Naive B cell (primary cell): ENCODE results near the gene OAS2. TPM values are rescaled to one million over a fixed set of nuclear protein-coding genes. Genes with fewer than 3 reads are reported as not detected.
A peak's percentile ranks its signal among the peaks of the same experiment; 100 is the strongest.
"Not testable (repeated sequence)": the region's sequence is repeated elsewhere in the genome, so short reads cannot be mapped to it uniquely, and the experiment has no call there.

ENCODE experiments used
- ATAC-seq, 2 donors: fragments of 150-1000 bp; cut with Tn5 transposase; 2 replicates each; pipeline ENCODE4 v1.10.0; 2021; ENCODE audit warnings: low read depth in 2 of 2, mild to moderate bottlenecking in 2 of 2, moderate library complexity in 2 of 2
- DNase-seq: peaks from one replicate; pipeline ENCODE4 v3.0.0; 2022
- H3K27ac Mint-ChIP-seq, 6 donors: one replicate each; pipeline ENCODE4 v1.8.0; 2020 to 2022; ENCODE audit warnings: mild to moderate bottlenecking in 6 of 6, mixed read lengths in 6 of 6, moderate library complexity in 5 of 6, inconsistent platforms in 2 of 6
- H3K27me3 Mint-ChIP-seq, 3 donors: one replicate each; pipeline ENCODE4 v1.8.0; 2021 to 2022; ENCODE audit warnings: mixed read lengths in 3 of 3, mild to moderate bottlenecking in 1 of 3
- H3K36me3 Mint-ChIP-seq, 2 donors: one replicate each; pipeline ENCODE4 v1.8.0; 2020 to 2022; ENCODE audit warnings: mixed read lengths in 2 of 2, inconsistent platforms in 1 of 2, mild to moderate bottlenecking in 1 of 2
- H3K4me1 Mint-ChIP-seq, 3 donors: one replicate each; pipeline ENCODE4 v1.8.0; 2020 to 2022; ENCODE audit warnings: mixed read lengths in 3 of 3, inconsistent platforms in 1 of 3, mild to moderate bottlenecking in 1 of 3, moderate library complexity in 1 of 3
- H3K4me3 Mint-ChIP-seq, 8 donors: one replicate each; pipeline ENCODE4 v1.8.0; 2020 to 2022; ENCODE audit warnings: mild to moderate bottlenecking in 8 of 8, mixed read lengths in 8 of 8, moderate library complexity in 8 of 8, inconsistent platforms in 2 of 8
- H3K9me3 Mint-ChIP-seq, 7 donors: one replicate each; pipeline ENCODE4 v1.8.0; 2020 to 2022; ENCODE audit warnings: mixed read lengths in 7 of 7, mild to moderate bottlenecking in 5 of 7, inconsistent platforms in 2 of 7, moderate library complexity in 1 of 7
- polyA plus RNA-seq, 6 donors: library from polyadenylated mRNA; unstranded; fragments of 300-500 nt; fragmentation: Illumina TruSeq; gene quantifications; one replicate each; pipeline ENCODE4 v1.2.3, GENCODE V29; 2021; ENCODE audit warnings: low read depth in 6 of 6

The OAS2 gene
- polyA plus RNA-seq, 6 donors from 2014 or later: 15.4 to 56.4 (median 37.2) TPM

- H3K4me3 Mint-ChIP-seq: peak overlapping the region; percentile 99 to 100 (median 100)
- H3K36me3 Mint-ChIP-seq: peaks cover 10% of the 10 kb centered on the region in 2 donors
- H3K27me3 Mint-ChIP-seq: no peaks in the 10 kb centered on the region
- peaks cover 51 to 60% (median 55%) of the 10 kb centered on the region in 3 donors for H3K4me1 Mint-ChIP-seq
- no peak for ATAC-seq
- no peak for DNase-seq
- peaks cover 0 to 12% (median 8%) of the 10 kb centered on the region in 7 donors for H3K9me3 Mint-ChIP-seq
- peak overlapping the region; percentile 97 to 99 (median 98) for H3K27ac Mint-ChIP-seq
Measured at GRCh38 chr12:112977641-112978040, 678 bp upstream of the OAS2 start.

GRCh38 chr12:112979041-112979680 lies 842 bp downstream of the OAS2 start:
- Mint-ChIP-seq H3K4me1 (peaks cover 52 to 61% (median 55%) of the 10 kb centered on the region in 3 donors), H3K36me3 (peaks cover 19 to 24% of the 10 kb centered on the region in 2 donors), H3K4me3 (peak overlapping the region; percentile 99 to 100 (median 100)), H3K27ac (peak overlapping the region; percentile 97 to 99 (median 98)), H3K27me3 (no peaks in the 10 kb centered on the region), H3K9me3 (peaks cover under 1 to 14% (median 8%) of the 10 kb centered on the region in 7 donors)
- DNase-seq: no peak
- peak in 1 of 2 donors; percentile 16 for ATAC-seq

DNA sequence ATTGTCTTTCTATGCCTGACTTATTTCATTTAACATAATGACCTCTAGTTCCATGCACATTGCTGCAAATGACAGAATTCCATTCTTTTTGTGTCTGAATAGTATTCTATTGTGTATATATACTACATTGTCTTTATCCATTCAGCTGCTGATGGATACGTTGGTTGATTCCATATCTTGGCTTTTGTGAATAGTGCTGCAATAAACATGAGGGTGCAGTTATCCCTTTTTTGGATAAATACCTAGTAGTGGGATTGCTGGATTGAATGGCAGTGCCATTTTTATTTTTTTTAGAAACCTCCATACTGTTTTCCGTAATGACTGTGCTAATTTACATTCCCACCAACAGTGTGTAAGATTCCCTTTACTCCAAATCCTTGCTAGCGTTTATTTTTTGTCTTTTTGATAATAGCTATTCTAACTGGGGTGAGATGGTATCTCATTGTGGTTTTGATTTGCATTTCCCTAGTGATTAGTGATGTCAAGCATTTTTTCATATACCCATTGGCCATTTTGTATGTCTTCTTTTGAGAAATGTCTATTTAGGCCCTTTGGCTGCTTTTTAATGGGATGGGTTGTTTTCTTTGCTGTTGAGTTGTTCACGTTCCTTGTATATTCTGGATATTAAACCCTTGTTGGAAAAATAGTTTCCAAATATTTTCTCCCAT lies 2.3 kb downstream of the OAS2 start:
- DNase-seq (peak; percentile 41), ATAC-seq (no peak)
- Mint-ChIP-seq H3K4me3 (peak overlapping the region; percentile 77 to 100 (median 99)), H3K4me1 (peaks cover 53 to 67% (median 61%) of the 10 kb centered on the region in 3 donors), H3K27me3 (no peaks in the 10 kb centered on the region), H3K27ac (peak overlapping the region; percentile 12 to 97 (median 87)), H3K36me3 (peaks cover 33% of the 10 kb centered on the region in 2 donors), H3K9me3 (peaks cover 6 to 27% (median 14%) of the 10 kb centered on the region in 7 donors)

DNA sequence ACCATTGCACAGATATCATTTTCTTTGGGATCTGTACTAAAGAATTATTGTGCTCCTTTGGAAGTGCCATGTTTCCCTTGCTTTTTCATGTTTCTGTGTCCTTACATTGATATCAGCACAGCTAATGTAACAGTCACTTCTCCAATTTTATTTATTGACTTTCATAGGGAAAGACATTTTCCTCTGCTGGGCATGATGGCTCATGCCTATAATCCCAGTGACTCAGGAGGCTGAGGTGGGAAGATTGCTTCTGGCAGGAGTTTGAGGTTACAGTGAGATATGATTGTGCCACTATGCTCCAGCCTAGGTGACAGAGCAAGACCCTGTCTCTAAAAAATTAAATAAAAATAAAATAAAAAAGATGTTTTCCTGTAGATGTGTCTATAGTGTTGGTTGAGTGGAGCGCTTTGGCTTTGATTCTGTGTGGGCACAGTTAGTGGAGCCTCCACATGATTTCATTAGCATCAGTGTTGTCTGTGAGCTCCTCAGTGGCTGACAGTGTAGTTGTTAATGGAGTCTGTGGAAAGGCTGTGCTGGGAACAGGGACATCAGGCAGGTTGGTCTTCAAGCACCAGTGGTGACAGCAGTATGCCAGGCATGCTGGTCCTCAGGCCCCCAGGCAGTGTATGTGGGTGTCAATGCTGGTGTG lies 7.4 kb downstream of the OAS2 start:
- ATAC-seq (no peak), DNase-seq (no peak)
- peaks cover 37 to 49% of the 10 kb centered on the region in 2 donors for H3K36me3 Mint-ChIP-seq
- peaks cover 6 to 27% (median 14%) of the 10 kb centered on the region in 7 donors for H3K9me3 Mint-ChIP-seq
- peaks cover 49 to 80% (median 72%) of the 10 kb centered on the region in 3 donors for H3K4me1 Mint-ChIP-seq
- no peaks in the 10 kb centered on the region for H3K27me3 Mint-ChIP-seq
- H3K27ac Mint-ChIP-seq: peak overlapping the region in 2 of 6 donors; percentile 84 to 85
- H3K4me3 Mint-ChIP-seq: no peak overlapping the region

GRCh38 chr12:112986291-112986800 lies 8.0 kb downstream of the OAS2 start:
- H3K4me1 Mint-ChIP-seq: peaks cover 43 to 74% (median 68%) of the 10 kb centered on the region in 3 donors
- DNase-seq: no peak
- ATAC-seq: no peak
- H3K9me3 Mint-ChIP-seq: peaks cover 5 to 27% (median 14%) of the 10 kb centered on the region in 7 donors
- H3K27ac Mint-ChIP-seq: peak overlapping the region in 2 of 6 donors; percentile 84 to 85
- peaks cover 37 to 53% of the 10 kb centered on the region in 2 donors for H3K36me3 Mint-ChIP-seq
- H3K4me3 Mint-ChIP-seq: no peak overlapping the region
- no peaks in the 10 kb centered on the region for H3K27me3 Mint-ChIP-seq

DNA sequence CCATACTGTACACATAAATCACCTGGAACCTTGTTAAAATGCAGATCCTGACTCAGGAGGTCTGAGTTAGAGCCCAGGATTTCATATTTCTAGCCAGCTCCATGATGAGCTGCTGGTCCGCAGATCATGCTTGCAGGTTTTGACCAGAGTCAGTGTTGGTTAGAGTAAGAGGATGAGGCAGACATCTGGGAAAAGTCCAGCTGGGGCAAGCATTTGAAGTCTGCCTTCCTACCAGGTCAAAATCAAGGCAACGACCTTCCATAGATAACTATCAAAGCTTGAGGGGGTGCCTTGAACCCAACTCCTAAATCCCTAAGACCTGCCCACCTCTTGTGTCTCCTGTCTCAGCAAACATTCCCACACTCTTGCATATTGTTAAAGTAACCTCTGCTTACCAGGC lies 9.2 kb downstream of the OAS2 start:
- peaks cover 31 to 63% (median 56%) of the 10 kb centered on the region in 3 donors for H3K4me1 Mint-ChIP-seq
- H3K27ac Mint-ChIP-seq: peak overlapping the region in 5 of 6 donors; percentile 32 to 86 (median 67)
- DNase-seq: no peak
- peaks cover 28 to 48% of the 10 kb centered on the region in 2 donors for H3K36me3 Mint-ChIP-seq
- no peak for ATAC-seq
- peaks cover 4 to 18% (median 7%) of the 10 kb centered on the region in 7 donors for H3K9me3 Mint-ChIP-seq
- H3K4me3 Mint-ChIP-seq: no peak overlapping the region
- H3K27me3 Mint-ChIP-seq: no peaks in the 10 kb centered on the region

DNA sequence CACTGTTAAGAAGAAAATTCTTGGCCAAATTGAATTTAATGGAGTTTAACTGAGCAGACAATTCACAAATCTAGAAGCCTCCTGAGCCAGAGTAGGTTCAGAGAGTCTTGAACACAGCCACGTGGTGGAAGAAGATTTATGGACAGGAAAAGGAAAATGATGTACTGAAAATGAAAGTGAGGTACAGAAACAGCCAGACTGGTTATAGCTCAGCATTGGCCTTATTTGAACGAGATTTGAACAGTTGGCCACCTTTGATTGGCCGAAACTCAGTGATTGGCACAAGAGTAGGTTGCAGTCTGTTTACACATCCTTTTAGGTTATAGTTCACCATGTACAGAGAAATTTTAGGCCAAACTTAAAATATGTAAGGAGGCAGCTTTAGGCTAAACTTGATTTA lies 9.9 kb downstream of the OAS2 start:
- no peak overlapping the region for H3K4me3 Mint-ChIP-seq
- DNase-seq (no peak), ATAC-seq (peak; percentile 65 to 71)
- H3K9me3 Mint-ChIP-seq: peaks cover 2 to 14% (median 7%) of the 10 kb centered on the region in 7 donors
- H3K27ac Mint-ChIP-seq: peak overlapping the region; percentile 31 to 89 (median 84)
- H3K4me1 Mint-ChIP-seq: peaks cover 26 to 65% (median 56%) of the 10 kb centered on the region in 3 donors
- no peaks in the 10 kb centered on the region for H3K27me3 Mint-ChIP-seq
- peaks cover 25 to 42% of the 10 kb centered on the region in 2 donors for H3K36me3 Mint-ChIP-seq

- ATAC-seq, DNase-seq, H3K4me3 Mint-ChIP-seq, H3K27me3 Mint-ChIP-seq: not testable (repeated sequence)
- Mint-ChIP-seq H3K4me1 (peaks cover 22 to 61% (median 55%) of the 10 kb centered on the region in 3 donors), H3K36me3 (peaks cover 19 to 36% of the 10 kb centered on the region in 2 donors), H3K9me3 (peaks cover 2 to 14% (median 7%) of the 10 kb centered on the region in 7 donors), H3K27ac (peak overlapping the region in 5 of 6 donors; percentile 31 to 86 (median 78))
Measured at GRCh38 chr12:112988823-112989385, 10.6 kb downstream of the OAS2 start.

- peaks cover 12 to 29% of the 10 kb centered on the region in 2 donors for H3K36me3 Mint-ChIP-seq
- peaks cover 17 to 54% (median 49%) of the 10 kb centered on the region in 3 donors for H3K4me1 Mint-ChIP-seq
- H3K27ac Mint-ChIP-seq: peak overlapping the region in 3 of 6 donors; percentile 4 to 85 (median 78)
- no peak for DNase-seq
- no peak for ATAC-seq
- H3K9me3 Mint-ChIP-seq: peaks cover 0 to 7% (median 1%) of the 10 kb centered on the region in 7 donors
- no peak overlapping the region for H3K4me3 Mint-ChIP-seq
- no peaks in the 10 kb centered on the region for H3K27me3 Mint-ChIP-seq
Measured at GRCh38 chr12:112989806-112990205, 11.5 kb downstream of the OAS2 start.

DNA sequence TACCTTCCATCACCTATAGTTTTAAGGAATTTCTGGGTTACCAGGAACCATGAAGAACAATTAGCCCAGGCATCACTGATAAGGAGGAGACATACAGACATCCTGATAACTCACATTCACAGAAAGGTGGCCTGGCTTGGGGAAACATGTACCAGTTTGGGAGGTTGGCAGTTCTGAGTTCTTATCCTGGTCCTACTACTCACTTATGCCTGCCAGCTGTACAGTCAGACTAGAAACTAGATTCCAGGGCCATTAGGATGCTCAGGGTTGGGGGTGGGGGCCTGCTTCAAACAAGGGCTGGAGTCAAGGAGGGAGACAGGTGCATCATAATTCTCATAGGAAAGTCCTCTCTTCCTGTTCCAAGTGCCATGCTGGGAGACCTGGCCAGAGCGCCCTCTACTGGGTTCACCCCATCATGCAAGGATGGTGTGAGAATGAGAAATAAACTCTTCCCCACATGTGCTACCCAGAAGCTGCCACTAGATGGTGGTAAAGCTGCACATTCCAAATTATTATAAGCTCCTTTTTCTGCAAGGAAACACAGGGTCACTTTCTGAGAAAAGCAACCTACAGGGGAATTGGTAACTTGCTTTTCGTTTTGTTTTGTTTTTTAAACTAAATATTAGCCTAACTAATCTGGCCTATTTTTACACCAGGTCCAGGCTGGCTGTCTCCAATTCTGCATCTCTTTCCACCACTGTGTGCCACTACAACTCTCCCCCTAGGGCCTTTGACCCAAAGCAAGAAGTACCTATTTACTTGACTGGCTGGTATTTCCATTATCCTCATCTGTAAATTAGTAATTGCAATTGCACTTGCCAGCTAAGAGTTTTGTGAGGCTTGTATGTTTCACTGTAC lies 14.5 kb downstream of the OAS2 start:
- Mint-ChIP-seq H3K27ac (peak overlapping the region in 3 of 6 donors; percentile 80 to 89 (median 88)), H3K36me3 (peaks cover 25 to 46% of the 10 kb centered on the region in 2 donors), H3K4me1 (peaks cover 18 to 43% (median 35%) of the 10 kb centered on the region in 3 donors), H3K9me3 (no peaks in the 10 kb centered on the region), H3K27me3 (no peaks in the 10 kb centered on the region), H3K4me3 (no peak overlapping the region)
- DNase-seq (peak; percentile 25), ATAC-seq (peak; percentile 54 to 71)

DNA sequence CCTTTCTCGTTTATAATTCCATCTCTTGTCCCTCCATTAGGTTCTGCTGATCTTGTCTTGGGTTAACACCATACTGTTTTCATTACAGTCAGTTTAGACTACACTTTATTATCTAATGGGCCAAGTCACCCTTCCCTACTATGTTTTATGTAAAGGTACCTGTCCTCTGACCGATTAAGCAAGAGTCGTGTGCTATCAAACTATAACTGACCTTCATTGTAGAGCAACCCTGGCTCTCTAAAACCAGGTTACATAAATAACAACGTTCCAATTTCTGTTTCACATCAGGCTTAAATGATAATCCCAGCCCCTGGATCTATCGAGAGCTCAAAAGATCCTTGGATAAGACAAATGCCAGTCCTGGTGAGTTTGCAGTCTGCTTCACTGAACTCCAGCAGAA lies 16.7 kb downstream of the OAS2 start:
- Mint-ChIP-seq H3K4me3 (no peak overlapping the region), H3K36me3 (peaks cover 29 to 42% of the 10 kb centered on the region in 2 donors), H3K27ac (peak overlapping the region in 1 of 6 donors; percentile 82), H3K27me3 (no peaks in the 10 kb centered on the region), H3K9me3 (peaks cover 0 to 4% (median 0%) of the 10 kb centered on the region in 7 donors), H3K4me1 (peaks cover 23 to 39% (median 37%) of the 10 kb centered on the region in 3 donors)
- DNase-seq: no peak
- ATAC-seq: no peak

DNA sequence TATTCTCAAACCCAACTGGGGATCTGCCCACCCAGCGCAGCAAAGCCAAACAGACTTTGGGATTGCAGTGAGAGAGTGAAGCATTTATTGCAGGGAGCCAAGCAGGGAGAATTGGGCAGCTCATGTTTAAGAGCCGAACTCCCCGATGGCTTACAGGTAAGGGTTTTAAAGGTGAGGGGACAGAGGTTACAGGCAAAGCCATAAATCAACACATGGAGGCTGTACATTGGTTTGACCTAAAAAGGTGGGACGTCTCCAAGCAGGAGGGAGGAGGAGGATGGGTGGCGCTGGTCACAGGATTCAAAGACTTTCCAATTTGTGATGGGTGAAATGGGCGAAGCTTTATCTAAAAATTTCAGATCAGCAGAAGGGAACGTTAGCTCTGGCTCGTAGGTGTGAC lies 18.2 kb downstream of the OAS2 start:
- Mint-ChIP-seq H3K27ac (peak overlapping the region in 3 of 6 donors; percentile 44 to 84 (median 60)), H3K27me3 (no peaks in the 10 kb centered on the region), H3K4me3 (no peak overlapping the region), H3K36me3 (peaks cover 28 to 35% of the 10 kb centered on the region in 2 donors), H3K4me1 (peaks cover 23 to 42% (median 37%) of the 10 kb centered on the region in 3 donors), H3K9me3 (peaks cover 0 to 4% (median 0%) of the 10 kb centered on the region in 7 donors)
- DNase-seq (no peak), ATAC-seq (no peak)
